HepG2 (cell line): Measurements from ENCODE around the gene WDR6. TPM values are rescaled to one million over a fixed set of nuclear protein-coding genes. Genes with fewer than 3 reads are reported as not detected.

Experiments
- ATAC-seq: fragments of 200-7000 bp; cut with Tn5 transposase; 3 replicates; pipeline ENCODE4 v1.9.1; 2020; ENCODE audit warnings: mild to moderate bottlenecking, moderate library complexity
- BruUV-seq: library from RNA; stranded (reverse); fragments of 400-500 nt; replicated peaks from 2 replicates; lab custom pipeline; 2021; lab: Mats Ljungman, UMichigan
- CTCF ChIA-PET: fragments of 300-600 bp; formaldehyde crosslinking; extraction: SDS; loops from one replicate; lab custom pipeline; 2021; ENCODE audit warnings: low total read pairs, inconsistent platforms, low intra/inter-chr PET ratio; lab: Yijun Ruan, JAX
- POLR2A ChIA-PET: fragments of 350-600 bp; sonication (Branson Sonifier 250); formaldehyde crosslinking; loops from one replicate; lab custom pipeline; 2020; ENCODE audit warnings: antibody characterized with exemption, inconsistent platforms; lab: Yijun Ruan, JAX
- DNase-seq: peaks from one replicate; pipeline ENCODE4 v3.0.0-alpha.2; 2015; ENCODE audit warnings: low spot score
- FAIRE-seq: peaks from 3 replicates; lab custom pipeline; 2011; peaks lifted over from hg19 to GRCh38; lab: Jason Lieb, UNC
- H2AFZ ChIP-seq: one replicate; pipeline ENCODE4 v1.6.1; 2011; ENCODE audit warnings: low read length, inconsistent platforms
- H3K27ac ChIP-seq: fragments of 300-600 bp; 3 replicates; pipeline ENCODE4 v1.8.0; 2011; ENCODE audit warnings: mixed run types, mild to moderate bottlenecking, mixed read lengths, low read length, inconsistent platforms; ENCODE audit not compliant: insufficient read depth; ENCODE audit errors: extremely low read length
- H3K27me3 ChIP-seq, 2 experiments: fragments of 200-600 bp in 1 of 2; 2 replicates in 1 of 2; 3 replicates in 1 of 2; pipeline versions ENCODE4 v1.6.0 to v1.8.0; 2011; ENCODE audit warnings: low read length in 2 of 2, mild to moderate bottlenecking in 2 of 2, moderate library complexity in 2 of 2, inconsistent platforms in 1 of 2; ENCODE audit not compliant: insufficient read depth in 2 of 2, control insufficient read depth in 1 of 2
- H3K36me3 ChIP-seq, 2 experiments: fragments of 200-600 bp in 1 of 2; replicated peaks in 1 of 2; 2 replicates in 1 of 2; 3 replicates in 1 of 2; pipeline versions ENCODE4 v1.5.1 to v1.8.0; 2011; ENCODE audit warnings: low read length in 2 of 2, inconsistent platforms in 1 of 2; ENCODE audit not compliant: insufficient read depth in 2 of 2, control insufficient read depth in 1 of 2
- H3K4me1 ChIP-seq: 2 replicates; pipeline ENCODE4 v1.5.1; 2012; ENCODE audit warnings: low read length, inconsistent platforms; ENCODE audit not compliant: insufficient read depth
- H3K4me2 ChIP-seq: 2 replicates; pipeline ENCODE4 v1.6.0; 2011; ENCODE audit warnings: low read depth, low read length, inconsistent platforms
- H3K4me3 ChIP-seq, 3 experiments: fragments of 200-600 bp in 1 of 3; sonication (generic), shearing (Covaris generic) in 1 of 3; replicated peaks in 1 of 3; 2 replicates each; pipeline ENCODE4 v1.5.1; 2011 to 2016; ENCODE audit warnings: low read length in 3 of 3, inconsistent platforms in 2 of 3, low read depth in 2 of 3, mild to moderate bottlenecking in 2 of 3, control low read depth in 1 of 3, mixed read lengths in 1 of 3; ENCODE audit not compliant: insufficient read depth in 1 of 3
- H3K79me2 ChIP-seq: one replicate; pipeline ENCODE4 v1.6.1; 2011; ENCODE audit warnings: low read length, inconsistent platforms; ENCODE audit not compliant: insufficient read depth
- H3K9ac ChIP-seq: 2 replicates; pipeline ENCODE4 v1.6.0; 2011; ENCODE audit warnings: mild to moderate bottlenecking, low read depth, low read length, inconsistent platforms; ENCODE audit not compliant: insufficient read depth
- H3K9me3 ChIP-seq: 2 replicates; pipeline ENCODE4 v1.5.1; 2012; ENCODE audit warnings: mild to moderate bottlenecking, low read length
- H4K20me1 ChIP-seq: 2 replicates; pipeline ENCODE4 v1.6.0; 2011; ENCODE audit warnings: inconsistent platforms, mild to moderate bottlenecking, low read length, moderate library complexity; ENCODE audit not compliant: insufficient read depth
- ARID3A ChIP-seq: IDR thresholded peaks from 2 replicates; pipeline ENCODE4 v1.6.1; 2012; ENCODE audit warnings: low read depth, low read length, improper control_type of control experiment
- ATF4 ChIP-seq, 2 experiments: fragments of 450-650 bp in 1 of 2; sonication (generic) in 1 of 2; formaldehyde crosslinking; IDR thresholded peaks; 2 replicates each; pipeline versions ENCODE4 v1.5.0 to v1.8.0; 2020 to 2022; ENCODE audit warnings: mild to moderate bottlenecking in 1 of 2, missing genetic modification reagents in 1 of 2
- CENPT ChIP-seq: sonication (generic); formaldehyde crosslinking; IDR thresholded peaks from 2 replicates; pipeline ENCODE4 v1.8.0; 2022; ENCODE audit warnings: low read depth, mild to moderate bottlenecking, moderate library complexity, missing genetic modification reagents
- JUND ChIP-seq: sonication (generic); formaldehyde crosslinking; IDR thresholded peaks from 2 replicates; pipeline ENCODE4 v1.8.0; 2022; ENCODE audit warnings: mild to moderate bottlenecking, missing genetic modification reagents
- MIER2 ChIP-seq: IDR thresholded peaks from 2 replicates; pipeline ENCODE4 v1.6.1; 2016; ENCODE audit warnings: missing biosample characterization, missing genetic modification reagents
- NAIF1 ChIP-seq: sonication (generic); formaldehyde crosslinking; IDR thresholded peaks from 2 replicates; pipeline ENCODE4 v1.5.0; 2020; ENCODE audit warnings: mild to moderate bottlenecking, missing genetic modification reagents, borderline replicate concordance
- NFKB2 ChIP-seq: sonication (generic); formaldehyde crosslinking; IDR thresholded peaks from 2 replicates; pipeline ENCODE4 v1.4.0; 2020; ENCODE audit warnings: missing genetic modification reagents, borderline replicate concordance
- POLR2AphosphoS2 ChIP-seq: IDR thresholded peaks from 2 replicates; pipeline ENCODE4 v1.6.1; 2011; ENCODE audit warnings: low read depth, low read length, improper control_type of control experiment
- SOX5 ChIP-seq: IDR thresholded peaks from 2 replicates; pipeline ENCODE4 v1.6.1; 2016; ENCODE audit warnings: borderline replicate concordance
- TRAFD1 ChIP-seq: sonication (generic); formaldehyde crosslinking; IDR thresholded peaks from 2 replicates; pipeline ENCODE4 v1.5.1; 2020; ENCODE audit warnings: missing genetic modification reagents, mild to moderate bottlenecking, borderline replicate concordance
- ZNF430 ChIP-seq: sonication (generic); formaldehyde crosslinking; IDR thresholded peaks from 2 replicates; pipeline ENCODE4 v1.9.0; 2021; ENCODE audit warnings: mild to moderate bottlenecking, missing genetic modification reagents
- ZNF607 ChIP-seq: sonication (generic); formaldehyde crosslinking; IDR thresholded peaks from 2 replicates; pipeline ENCODE4 v1.5.1; 2020; ENCODE audit warnings: missing genetic modification reagents, mild to moderate bottlenecking, borderline replicate concordance
- ZNF768 ChIP-seq: sonication (generic); formaldehyde crosslinking; IDR thresholded peaks from 2 replicates; pipeline ENCODE4 v1.4.0; 2020; ENCODE audit warnings: missing genetic modification reagents
- ZNF782 ChIP-seq: sonication (generic); formaldehyde crosslinking; IDR thresholded peaks from 2 replicates; pipeline ENCODE4 v1.4.0; 2020; ENCODE audit warnings: missing genetic modification reagents, mild to moderate bottlenecking, borderline replicate concordance
- ZNF879 ChIP-seq: sonication (generic); formaldehyde crosslinking; IDR thresholded peaks from 2 replicates; pipeline ENCODE4 v1.8.1; 2023; ENCODE audit warnings: missing genetic modification reagents
- ZSCAN29 ChIP-seq: sonication (generic); formaldehyde crosslinking; conservative IDR thresholded peaks from 2 replicates; pipeline ENCODE4 v1.4.0; 2020; ENCODE audit warnings: mild to moderate bottlenecking, missing genetic modification reagents
- WGBS: methylation state at CpG from one replicate; pipeline ENCODE4 v1.1.6; 2017; ENCODE audit warnings: low lambda C conversion rate; 5-methylcytosine and 5-hydroxymethylcytosine counted together
- in situ Hi-C: cut with HindIII; loops from 2 replicates; pipeline ENCODE4 v1.10.0; 2017; ENCODE audit warnings: low pct_unique_long_range_greater_than_20kb; ENCODE audit not compliant: extremely low pct_ligation_motif_present
- intact Hi-C: fragments of 100-400 bp; cut with micrococcal nuclease; formaldehyde crosslinking; loops from one replicate; pipeline ENCODE4 v1.10.0; 2022; ENCODE audit not compliant: unreplicated experiment
- polyA plus RNA-seq, 8 experiments: library from polyadenylated mRNA; depleted of rRNA in 3 of 8; stranded (reverse) in 7 of 8; unstranded in 1 of 8; fragments of >200 nt; fragmentation: Illumina TruSeq in 4 of 8; extraction: Trizol in 4 of 8; gene quantifications; 2 replicates each; pipeline versions ENCODE4 v1.2.1 to v1.2.3, GENCODE V29; 2011 to 2016; ENCODE audit warnings: low read depth in 4 of 8, missing spikeins in 1 of 8, mixed read lengths in 1 of 8; ENCODE audit not compliant: insufficient read depth in 1 of 8
- total RNA-seq, 5 experiments: library from RNA; depleted of rRNA; stranded (reverse); fragments of >200 nt; fragmentation: Illumina TruSeq; extraction: Trizol; gene quantifications; 2 replicates each; pipeline ENCODE4 v1.2.3, GENCODE V29; 2016; ENCODE audit warnings: low read depth in 1 of 5
- TF ChIP-seq, protein P1 (sequence below): IDR thresholded peaks from 2 replicates; pipeline ENCODE4 v1.6.1; 2018; ENCODE audit warnings: missing genetic modification reagents
- TF ChIP-seq, protein P2 (sequence below): IDR thresholded peaks from 2 replicates; pipeline ENCODE4 v1.6.1; 2016; ENCODE audit warnings: mild to moderate bottlenecking, missing biosample characterization, missing genetic modification reagents

The WDR6 gene
- total and polyA plus RNA-seq, 2 of the 13 experiments (the other 11 are each of a cell fraction or from before 2014, with no cell fraction given) = 73.4 to 139 TPM

DNA sequence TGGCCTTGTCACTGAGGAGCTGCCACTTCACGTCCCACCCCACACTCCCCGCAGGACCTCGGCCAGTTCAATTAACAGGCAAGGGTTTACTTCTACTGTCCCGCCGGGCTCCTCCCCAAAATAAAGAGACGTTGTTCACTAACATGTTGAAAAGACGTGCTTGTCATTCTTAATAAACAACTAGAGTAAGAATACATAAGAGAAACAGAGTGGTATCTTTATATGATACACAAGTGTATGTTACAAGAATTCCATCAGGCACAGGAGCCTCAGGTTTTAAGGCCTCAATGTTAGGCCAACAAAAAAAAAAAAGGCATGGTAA is 22.3 kb downstream of the WDR6 start:
- Histone ChIP-seq H3K36me3 (peaks cover 25 to 62% of the 10 kb centered on the region in 2 experiments), H3K79me2 (peaks cover 13% of the 10 kb centered on the region), H3K4me2 (peak overlapping the region; percentile 90), H3K4me1 (peaks cover 39% of the 10 kb centered on the region), H3K9ac (peak overlapping the region; percentile 83; the same call in 1 of the 2 replicates), H3K4me3 (peak overlapping the region in 2 of 3 experiments; percentile 15 to 78; a peak in 1 of 6 replicates), H3K9me3 (no peaks in the 10 kb centered on the region), H2AFZ (no peak overlapping the region), H3K27me3 (no peaks in the 10 kb centered on the region), H3K27ac (peak overlapping the region; percentile 26), H4K20me1 (no peaks in the 10 kb centered on the region)
- DNase-seq (no peak), ATAC-seq (no peak), FAIRE-seq (no peak)
- no TSS peak for BruUV-seq
- WGBS = 12% methylated on average over 7 of the region's 7 CpGs
- ChIA-PET POLR2A (interaction anchor here (0.6 to 2.3 kb wide), 31 partner anchors 9 to 466 kb away, joined by 3 to 40 read pairs (median 5); partner anchors contain the start of genes ARIH2, DALRD3, IP6K2 and KLHDC8B), CTCF (no interaction called here)
- in situ Hi-C loops (no loop called here), intact Hi-C loops (no loop called here)
- TF ChIP-seq, protein P1, sequence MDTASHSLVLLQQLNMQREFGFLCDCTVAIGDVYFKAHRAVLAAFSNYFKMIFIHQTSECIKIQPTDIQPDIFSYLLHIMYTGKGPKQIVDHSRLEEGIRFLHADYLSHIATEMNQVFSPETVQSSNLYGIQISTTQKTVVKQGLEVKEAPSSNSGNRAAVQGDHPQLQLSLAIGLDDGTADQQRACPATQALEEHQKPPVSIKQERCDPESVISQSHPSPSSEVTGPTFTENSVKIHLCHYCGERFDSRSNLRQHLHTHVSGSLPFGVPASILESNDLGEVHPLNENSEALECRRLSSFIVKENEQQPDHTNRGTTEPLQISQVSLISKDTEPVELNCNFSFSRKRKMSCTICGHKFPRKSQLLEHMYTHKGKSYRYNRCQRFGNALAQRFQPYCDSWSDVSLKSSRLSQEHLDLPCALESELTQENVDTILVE (CRISPR knock-in tag) = peak; percentile 10; the same call in 1 of the 2 replicates
- no peak for TF ChIP-seq CENPT
- peak; percentile 59; the same call in 1 of the 2 replicates for TF ChIP-seq ZNF430 (CRISPR knock-in tag)
- no peak for TF ChIP-seq ARID3A
- 0 out of 2 replicates have a peak, but pooled peaks have one; percentile 0 for TF ChIP-seq JUND (CRISPR knock-in tag)
- TF ChIP-seq NAIF1 (CRISPR knock-in tag) = 0 out of 2 replicates have a peak, but pooled peaks have one; percentile 5
- 0 out of 2 replicates have a peak, but pooled peaks have one; percentile 22 for TF ChIP-seq POLR2AphosphoS2
- 0 out of 2 replicates have a peak, but pooled peaks have one; percentile 15 for TF ChIP-seq ZNF879 (CRISPR knock-in tag)
- TF ChIP-seq ATF4 (CRISPR knock-in tag; IDR thresholded peaks at IDR 0.05) = no peak
- peak; percentile 1; the same call in 1 of the 2 replicates for TF ChIP-seq ZNF782 (CRISPR knock-in tag)
- no peak for TF ChIP-seq ZNF607
- peak; percentile 16; the same call in 1 of the 2 replicates for TF ChIP-seq SOX5 (CRISPR knock-in tag)
- no peak for TF ChIP-seq ZSCAN29 (CRISPR knock-in tag)
- no peak for TF ChIP-seq NFKB2 (CRISPR knock-in tag)
- no peak for TF ChIP-seq TRAFD1 (CRISPR knock-in tag)
- TF ChIP-seq, protein P2, sequence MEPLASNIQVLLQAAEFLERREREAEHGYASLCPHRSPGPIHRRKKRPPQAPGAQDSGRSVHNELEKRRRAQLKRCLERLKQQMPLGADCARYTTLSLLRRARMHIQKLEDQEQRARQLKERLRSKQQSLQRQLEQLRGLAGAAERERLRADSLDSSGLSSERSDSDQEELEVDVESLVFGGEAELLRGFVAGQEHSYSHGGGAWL (CRISPR knock-in tag) = 0 out of 2 replicates have a peak, but pooled peaks have one; percentile 4
- no peak for TF ChIP-seq ZNF768 (CRISPR knock-in tag)
- peak; percentile 8 for TF ChIP-seq MIER2 (CRISPR knock-in tag)
